GM21515 (cell line): ENCODE measurements around the gene RBM33.
A peak's percentile ranks its signal among the peaks of the same experiment; 100 is the strongest.
"Not testable (repeated sequence)": the region's sequence is repeated elsewhere in the genome, so short reads cannot be mapped to it uniquely, and the experiment has no call there.

Source experiments
- ATAC-seq: cut with Tn5 transposase; IDR thresholded peaks from one replicate; pipeline ENCODE4 v1.9.1; 2021; ENCODE audit not compliant: unreplicated experiment

The RBM33 gene, protein sequence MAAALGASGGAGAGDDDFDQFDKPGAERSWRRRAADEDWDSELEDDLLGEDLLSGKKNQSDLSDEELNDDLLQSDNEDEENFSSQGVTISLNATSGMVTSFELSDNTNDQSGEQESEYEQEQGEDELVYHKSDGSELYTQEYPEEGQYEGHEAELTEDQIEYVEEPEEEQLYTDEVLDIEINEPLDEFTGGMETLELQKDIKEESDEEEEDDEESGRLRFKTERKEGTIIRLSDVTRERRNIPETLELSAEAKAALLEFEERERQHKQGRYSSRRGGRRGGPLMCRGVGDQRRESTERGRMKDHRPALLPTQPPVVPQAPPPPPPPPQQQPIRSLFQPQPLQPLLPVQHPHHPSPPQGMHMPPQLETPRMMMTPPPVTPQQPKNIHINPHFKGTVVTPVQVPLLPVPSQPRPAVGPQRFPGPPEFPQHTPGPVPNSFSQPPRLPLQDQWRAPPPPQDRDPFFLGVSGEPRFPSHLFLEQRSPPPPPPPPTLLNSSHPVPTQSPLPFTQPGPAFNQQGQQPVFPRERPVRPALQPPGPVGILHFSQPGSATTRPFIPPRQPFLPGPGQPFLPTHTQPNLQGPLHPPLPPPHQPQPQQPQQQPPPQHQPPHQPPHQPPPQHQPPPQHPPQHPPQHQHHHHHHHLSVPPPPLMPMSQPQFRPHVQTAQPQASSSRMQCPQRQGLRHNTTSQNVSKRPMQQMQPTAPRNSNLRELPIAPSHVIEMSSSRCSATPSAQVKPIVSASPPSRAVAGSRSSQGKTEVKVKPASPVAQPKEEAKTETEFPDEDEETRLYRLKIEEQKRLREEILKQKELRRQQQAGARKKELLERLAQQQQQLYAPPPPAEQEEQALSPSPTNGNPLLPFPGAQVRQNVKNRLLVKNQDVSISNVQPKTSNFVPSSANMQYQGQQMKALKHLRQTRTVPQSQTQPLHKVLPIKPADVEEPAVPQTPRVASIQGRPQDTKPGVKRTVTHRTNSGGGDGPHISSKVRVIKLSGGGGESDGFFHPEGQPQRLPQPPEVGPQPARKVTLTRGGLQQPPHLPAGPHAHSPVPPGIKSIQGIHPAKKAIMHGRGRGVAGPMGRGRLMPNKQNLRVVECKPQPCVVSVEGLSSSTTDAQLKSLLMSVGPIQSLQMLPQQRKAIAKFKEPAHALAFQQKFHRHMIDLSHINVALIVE

DNA sequence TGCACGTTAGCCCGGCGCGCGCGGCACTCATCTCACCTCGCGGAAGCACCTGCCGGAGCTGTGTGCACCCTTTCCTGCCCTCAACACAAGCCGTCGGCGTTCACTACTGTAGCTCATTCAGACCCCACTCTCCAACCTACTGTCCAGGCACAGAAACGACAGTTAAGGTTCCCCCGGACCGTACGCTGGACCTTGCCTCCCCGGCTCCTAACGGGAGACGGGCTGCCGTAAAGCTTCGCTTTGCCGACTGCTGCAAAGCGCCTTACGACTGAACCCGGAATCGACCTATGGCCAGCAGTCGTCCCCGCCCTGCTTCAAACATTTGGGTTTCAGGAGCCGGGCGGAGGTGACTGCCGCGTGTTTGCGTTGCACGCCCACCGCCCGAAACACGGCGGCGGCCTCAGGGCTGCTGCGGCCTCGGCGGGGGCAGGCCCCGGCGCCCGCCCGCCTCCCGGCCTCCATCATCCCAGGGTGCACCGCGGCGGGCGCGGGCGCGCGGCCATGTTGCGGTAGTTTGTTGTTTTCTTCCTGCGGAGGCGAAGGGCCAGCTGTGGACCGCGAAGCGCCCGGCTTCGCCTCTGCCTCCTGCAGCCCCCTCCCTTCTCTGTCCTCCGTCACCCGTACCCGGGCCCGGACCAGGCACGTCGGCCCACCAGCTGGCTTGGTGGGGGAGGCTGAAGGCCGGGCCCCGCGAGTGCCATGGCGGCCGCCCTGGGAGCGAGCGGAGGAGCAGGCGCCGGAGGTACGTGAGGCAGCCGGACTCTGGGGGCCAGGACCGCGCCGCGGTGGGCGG, at the start of gene RBM33:
Gene RBM33, plus strand, starts transcription at position 484 of the 793 bp plus-strand sequence. Its CDS starts 216 bp downstream, at position 700.
- ATAC-seq, result peak; percentile 75

DNA sequence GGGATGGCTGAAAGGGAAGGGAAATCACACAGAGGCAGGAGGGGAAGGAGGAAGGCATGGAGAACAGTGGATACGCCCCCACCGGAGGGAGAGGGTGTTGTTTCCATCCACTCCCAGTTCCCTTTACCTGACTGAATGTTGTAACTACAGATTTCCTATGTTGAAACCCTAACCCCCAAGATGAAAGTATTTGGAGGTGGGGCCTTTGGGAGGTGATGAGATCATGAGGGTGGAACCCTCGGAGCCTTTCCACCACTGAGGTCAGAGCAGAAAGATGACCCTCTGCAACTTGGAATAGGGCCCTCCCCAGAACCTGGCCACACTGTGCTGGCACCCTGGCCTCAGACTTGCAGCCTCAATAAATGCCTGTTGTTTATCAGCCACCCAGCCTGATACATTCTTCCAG, 49.5 kb upstream of the RBM33 start:
- no peak for ATAC-seq

DNA sequence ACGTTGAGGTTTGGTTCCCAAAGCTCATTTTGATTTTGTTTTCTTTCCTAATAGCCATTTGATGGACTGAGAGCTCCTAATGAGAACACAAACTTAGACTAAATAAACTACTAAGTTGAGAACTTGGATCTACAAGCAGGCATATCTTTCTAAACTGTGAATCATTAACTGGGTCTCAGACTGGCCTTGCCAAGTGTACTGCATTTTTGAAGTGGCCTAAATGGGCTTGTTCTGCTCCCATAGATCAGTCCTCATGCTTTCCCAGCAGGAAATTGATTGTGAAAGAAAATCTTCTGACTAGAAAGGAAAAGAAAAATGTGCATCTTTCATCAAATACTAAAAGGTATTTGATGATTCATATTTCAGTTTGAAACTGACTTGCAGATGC, 46.7 kb upstream of the RBM33 start:
- ATAC-seq, result no peak

DNA sequence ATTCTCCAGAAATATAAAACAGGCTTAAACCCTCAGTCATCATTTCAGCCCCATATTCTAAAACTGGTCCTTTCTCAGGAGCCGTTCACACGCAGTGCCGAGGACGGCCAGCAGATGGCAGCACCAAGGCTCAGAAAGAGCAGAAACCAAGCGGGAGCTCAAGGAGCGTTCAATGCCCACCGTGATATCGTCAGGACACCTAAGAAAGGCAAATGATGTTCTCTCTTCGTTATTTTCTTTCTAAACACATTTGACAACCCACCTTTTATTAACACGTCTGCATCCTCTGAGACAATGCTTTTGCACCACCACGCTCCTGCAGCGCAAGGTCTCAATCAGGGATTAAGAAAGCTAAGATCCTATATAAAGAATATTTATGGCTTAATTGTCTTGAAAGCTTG, 45.7 kb upstream of the RBM33 start:
- peak; percentile 82 for ATAC-seq

DNA sequence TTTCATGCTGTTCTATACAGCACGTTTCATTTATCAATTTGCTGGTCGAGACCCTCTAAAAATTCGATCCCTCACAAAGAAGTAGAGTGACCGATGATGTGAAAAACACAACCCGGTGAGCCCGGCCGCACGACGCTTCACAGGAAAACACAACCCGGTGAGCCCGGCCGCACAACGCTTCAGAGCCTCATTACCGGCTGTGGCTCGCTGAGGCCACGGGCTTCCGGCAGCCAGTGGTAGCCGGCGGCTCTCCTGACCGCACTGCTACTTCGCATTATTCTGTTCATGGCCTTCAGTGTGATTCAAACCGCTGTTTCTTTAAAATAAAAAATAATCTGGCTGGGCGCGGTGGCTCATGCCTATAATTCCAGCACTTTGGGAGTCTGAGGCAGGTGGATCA, 42.3 kb upstream of the RBM33 start:
- no peak for ATAC-seq

DNA sequence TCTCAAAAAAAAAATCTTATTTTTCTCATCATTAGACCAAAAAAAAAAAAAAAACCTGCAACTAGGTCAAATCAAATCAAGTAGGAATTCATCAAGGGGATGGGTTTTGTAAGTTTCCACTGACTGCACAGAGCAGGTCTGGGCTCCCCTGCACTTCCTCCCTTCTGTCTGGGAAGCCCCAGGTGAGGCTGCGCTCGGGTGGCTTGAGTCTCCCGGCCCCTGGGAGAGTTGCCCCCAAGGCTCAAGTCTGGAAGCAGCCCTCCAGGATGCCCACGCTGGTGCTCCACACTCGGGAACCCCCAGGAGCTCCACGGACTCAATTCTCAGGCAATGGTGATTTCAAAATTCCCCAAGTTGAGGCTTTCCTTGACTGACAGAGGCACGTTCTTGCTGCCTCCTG, 41.7 kb upstream of the RBM33 start:
- ATAC-seq, result no peak

DNA sequence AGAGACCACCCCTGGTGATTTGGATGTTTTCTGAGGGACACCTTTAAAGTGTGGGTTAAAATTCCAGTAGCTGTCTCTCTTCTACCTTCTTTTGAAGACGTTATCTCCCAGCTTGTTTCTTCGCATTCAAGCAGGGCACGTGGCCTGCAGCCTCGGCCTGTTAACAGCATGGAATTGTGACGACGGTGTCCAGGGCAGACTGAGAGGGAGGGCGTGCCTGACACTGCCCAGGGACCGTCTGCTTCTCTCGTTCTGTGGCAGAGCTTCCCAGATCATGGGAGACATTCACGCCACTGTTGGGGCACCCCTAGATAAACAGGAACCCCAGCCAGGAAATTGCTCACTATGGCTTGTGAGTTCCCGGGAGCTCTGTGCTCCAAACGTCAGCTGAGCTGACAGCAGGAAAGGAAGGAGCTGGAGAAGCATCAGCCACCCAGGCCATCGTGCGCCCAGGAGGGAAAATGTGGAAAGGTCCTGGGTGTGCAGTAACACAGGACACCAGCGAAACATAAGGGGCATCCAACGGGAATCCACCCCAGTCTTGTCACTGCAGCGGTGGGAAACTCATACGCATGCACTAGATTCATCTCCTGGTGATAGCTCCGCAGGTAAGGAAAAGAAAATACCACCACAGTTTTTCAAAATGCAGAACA, 41.1 kb upstream of the RBM33 start:
- ATAC-seq, result no peak

DNA sequence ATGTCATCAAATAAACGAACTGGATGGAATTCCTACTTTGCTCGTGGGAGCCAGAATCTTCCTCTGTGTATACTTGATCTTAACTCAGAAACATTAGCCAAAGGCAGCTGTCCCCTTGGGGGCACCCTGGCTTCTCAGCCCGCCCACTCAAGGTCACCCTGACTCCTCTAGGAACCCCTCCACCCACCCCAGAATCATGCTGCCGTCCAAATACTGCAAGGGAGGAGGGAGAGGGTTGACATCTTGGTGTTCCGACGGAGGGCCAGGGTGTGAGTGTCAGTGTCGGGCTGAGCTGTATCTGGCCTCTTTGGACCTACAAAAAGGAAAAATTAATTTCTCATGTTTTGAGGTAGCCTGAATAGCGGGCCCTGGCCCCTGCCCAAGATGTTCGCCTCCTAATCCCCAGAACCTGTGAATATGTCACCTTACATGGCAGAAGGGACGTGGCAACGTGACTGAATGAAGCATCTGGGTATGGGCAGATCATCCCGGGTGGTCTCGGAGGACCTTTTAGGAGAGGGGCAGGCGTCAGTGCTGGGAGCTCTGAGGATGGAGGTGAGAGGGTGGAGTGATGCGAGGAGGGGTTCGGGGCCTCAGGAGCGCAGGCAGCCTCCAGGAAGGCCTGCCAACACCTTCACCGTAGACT, 40.5 kb upstream of the RBM33 start:
- ATAC-seq, result no peak

DNA sequence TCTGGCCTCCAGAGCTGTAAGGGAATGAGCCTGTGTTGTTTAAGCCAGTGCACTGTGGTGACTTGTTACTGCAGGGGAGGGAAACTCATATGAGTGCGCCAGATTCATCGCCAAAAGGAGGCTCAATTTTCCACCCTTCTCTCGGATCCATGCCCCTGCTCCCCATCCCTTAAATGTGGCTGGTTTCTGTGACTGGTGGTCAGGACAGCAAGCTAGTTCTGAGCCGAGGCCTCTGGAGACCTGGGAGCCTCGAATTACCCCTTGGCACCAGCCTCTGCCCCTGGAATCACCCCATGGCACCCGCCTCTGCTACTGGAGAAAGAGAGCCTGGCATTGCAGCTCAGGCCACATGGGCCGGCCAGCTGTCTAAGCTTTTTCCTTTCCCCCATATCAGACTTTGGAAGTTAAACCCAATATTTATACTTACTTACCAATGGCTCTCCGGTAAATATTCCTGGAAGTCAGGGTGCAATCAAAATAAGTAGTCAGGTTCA, 39.9 kb upstream of the RBM33 start:
- no peak for ATAC-seq

DNA sequence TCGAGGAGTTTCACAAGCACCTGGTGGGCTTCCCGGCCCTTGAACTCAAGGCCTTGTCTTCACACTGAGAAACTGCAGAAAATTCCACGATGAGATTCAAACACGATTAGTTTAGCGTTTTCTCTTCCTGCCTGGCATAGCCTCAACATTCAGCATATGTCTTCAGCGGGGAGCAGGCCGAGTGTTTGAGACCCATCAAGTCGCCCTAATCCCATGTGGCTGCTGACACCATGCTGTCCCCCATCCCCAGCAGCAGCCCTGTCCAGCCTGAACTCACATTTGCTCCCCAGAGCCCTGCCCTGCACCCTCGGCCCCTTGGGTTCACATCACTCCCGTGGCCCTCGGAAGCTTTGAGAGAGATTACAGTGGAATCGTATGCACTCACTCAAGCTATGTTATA, 35.3 kb upstream of the RBM33 start:
- ATAC-seq, result no peak

DNA sequence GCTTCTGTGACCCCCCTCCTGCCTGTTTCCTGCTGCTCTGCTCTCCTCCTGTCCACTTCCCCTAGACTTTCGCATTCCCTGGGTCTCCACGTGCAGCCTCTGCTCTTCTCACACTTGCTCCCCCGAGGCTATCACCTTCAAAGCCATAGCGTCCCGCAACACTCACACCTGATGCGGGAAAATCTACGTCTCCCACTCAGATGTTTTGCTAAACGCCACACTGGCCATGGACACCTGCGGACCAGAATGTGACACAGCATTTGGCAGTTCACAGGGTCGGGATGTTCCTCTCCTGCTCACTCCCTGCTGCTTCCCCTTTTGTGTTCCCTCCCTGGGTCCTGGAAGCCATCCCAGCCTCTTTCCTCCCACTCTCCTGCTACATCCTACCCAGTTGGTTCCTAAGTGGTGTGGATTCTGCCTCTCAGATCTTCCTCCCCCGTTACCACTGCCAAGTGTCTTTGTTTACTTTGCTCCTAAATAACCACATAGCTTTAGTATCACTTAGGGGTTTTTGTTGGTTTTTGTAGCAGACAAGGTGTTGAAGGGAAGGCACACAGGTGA, 33.7 kb upstream of the RBM33 start:
- ATAC-seq, result no peak

DNA sequence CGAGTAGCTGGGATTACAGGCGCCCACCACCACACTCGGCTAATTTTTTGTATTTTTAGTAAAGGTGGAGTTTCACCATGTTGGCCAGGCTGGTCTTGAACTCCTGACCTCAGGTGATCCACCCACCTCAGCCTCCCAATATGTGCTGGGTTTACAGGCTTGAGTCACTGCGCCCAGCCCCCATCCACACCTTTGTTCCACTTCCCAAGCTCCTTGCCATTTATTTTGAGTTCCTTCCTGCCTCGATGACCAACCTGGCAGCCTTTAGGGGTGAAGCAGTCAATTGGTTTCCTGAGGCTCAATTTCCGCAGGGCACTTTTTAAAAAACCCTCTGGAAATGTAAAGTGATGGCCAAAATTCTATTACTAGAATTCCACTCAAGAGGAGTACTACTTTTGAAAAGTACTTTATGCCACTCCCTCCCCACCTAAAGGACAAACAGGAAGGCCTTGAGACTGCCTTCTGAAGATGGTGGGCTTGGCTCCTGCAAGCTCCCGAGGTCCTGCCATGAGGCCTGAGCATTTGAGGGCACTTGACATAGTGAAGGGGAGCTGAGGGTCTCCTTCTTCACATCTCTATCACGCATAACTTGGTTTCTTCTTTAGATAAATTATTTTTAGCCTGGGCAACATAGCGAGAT, 32.5 kb upstream of the RBM33 start:
- ATAC-seq, result no peak

DNA sequence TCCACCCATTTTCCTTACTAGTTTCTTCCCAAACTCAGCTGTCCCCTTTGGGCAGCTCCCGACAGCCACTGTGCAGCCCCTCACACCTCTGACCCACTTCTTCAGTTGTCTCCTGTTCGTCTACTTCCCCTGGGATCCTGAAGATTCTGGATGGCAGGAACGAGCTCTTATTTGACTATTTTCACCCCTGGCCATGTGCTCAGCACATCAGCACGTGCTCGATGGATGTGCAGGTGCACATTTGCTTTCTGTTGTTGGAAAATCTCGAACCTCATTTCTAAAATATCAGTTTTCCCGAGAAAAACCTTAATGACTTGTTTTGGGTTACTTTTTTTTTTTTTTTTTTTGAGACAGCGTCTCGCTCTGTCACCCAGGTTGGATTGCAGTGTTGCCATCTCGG, 31.8 kb upstream of the RBM33 start:
- no peak for ATAC-seq

DNA sequence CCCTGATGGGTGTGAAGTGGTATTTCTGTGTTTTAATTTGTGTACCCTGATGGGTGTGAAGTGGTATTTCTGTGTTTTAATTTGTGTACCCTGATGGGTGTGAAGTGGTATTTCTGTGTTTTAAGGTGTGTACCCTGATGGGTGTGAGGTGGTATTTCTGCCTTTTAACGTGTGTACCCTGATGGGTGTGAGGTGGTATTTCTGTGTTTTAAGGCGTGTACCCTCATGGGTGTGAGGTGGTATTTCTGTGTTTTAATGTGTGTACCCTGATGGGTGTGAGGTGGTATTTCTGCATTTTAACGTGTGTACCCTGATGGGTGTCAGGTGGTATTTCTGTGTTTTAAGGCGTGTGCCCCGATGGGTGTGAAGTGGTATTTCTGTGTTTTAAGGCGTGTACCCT, 29.4 kb upstream of the RBM33 start:
- not testable (repeated sequence) for ATAC-seq

DNA sequence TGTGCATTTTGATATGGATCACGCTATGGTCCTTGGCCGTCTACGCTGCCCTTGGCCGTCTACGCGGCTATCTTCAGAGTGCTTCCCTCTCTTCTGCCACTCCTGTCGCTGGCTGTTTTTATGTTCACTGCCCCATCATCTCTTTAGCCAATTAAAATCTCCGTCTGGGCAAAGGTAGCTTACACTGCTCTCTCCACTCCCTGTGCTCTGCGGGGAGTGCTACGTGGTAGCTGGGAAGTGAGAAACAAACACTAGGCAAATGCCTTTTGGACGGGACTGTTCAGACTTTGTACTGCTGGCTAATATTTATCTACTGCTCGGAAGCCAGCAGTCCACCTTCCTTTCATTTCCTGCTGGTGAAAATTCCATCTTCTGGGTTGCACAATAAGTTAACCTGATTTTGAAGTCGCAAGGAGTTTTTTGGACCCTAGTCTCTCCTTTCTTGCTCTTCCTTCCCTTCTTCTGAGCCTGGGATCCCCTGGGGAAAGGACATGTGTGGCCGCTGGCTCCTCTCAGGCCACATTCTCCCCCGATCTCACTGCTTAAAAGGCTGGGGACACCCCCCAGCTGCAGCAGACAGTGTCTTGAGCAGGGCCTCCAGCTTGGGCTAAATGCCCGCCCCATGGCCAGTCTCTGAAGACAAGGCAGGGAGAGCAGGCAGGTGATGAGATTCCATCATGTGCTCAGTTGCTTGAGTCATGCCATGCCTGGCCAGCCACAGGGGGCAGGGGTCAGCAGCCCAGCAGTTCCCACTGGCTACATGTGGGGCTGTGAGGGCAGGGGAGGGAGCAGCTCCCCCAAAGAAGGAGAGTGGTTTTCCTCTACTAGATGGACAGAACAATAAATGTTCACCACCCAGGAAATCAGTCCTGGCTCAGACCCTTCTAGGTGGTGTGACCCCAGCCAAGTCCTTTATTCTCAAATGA, 25.5 kb upstream of the RBM33 start:
- no peak for ATAC-seq

DNA sequence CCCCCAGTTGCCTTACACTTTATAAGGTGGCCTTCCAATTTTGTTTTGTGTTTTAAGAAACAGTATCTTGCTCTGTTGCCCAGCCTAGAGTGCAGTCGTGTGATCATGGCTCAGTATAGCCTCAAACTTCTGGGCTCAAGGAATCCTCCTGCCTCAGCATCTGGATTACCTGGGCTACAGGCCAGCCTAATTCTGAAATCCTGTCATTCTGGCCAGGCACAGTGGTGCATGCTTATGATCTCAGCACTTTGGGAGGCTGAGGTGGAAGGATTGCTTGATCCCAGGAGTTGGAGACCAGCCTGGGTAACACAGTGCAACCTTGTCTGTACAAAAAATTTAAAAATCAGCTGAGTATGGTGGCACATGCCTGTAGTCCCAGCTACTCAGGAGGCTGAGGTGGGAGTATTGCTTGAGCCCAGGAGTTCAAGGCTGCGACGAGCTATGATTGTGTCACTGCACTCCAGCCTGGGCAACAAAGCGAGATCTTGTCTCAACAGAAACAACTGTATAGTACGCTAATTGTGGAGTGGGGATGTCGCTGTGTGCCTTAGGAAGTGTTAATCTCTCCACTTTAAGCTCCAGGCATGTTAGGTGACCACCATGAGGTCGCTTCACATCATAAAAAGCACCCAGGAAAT, 24.7 kb upstream of the RBM33 start:
- ATAC-seq, result no peak

DNA sequence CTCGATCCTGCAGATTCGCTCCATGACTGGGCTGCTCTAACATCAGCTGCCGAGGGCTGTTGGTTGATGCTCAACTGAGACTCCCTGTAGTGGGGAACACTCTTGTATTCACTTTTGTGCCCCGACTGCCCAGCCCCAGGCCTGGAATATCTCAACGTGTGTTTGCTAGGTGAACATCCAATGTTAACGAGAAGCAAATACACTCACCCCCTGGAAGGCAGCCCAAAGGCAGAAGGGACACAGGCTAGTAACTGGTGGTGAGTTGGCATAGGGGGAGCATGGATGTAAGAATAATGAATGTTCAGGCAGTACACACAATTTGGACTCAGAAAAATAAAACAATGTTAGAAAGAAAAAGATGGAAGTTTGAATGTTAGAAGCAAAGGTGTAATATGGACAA, 24.0 kb upstream of the RBM33 start:
- ATAC-seq, result no peak
